IPS-15b (cell line): ENCODE data around the gene DUSP15.

ENCODE experiments used
- H3K27me3 ChIP-seq: one replicate; pipeline ENCODE4 v1.6.1; 2013; ENCODE audit warnings: low read length; ENCODE audit not compliant: control insufficient read depth, insufficient read depth
- H3K36me3 ChIP-seq: one replicate; pipeline ENCODE4 v1.6.1; 2013; ENCODE audit warnings: low read length; ENCODE audit not compliant: control insufficient read depth, insufficient read depth
- H3K4me1 ChIP-seq: one replicate; pipeline ENCODE4 v1.6.1; 2013; ENCODE audit warnings: mild to moderate bottlenecking, low read length; ENCODE audit not compliant: control insufficient read depth, insufficient read depth
- H3K4me3 ChIP-seq: one replicate; pipeline ENCODE4 v1.5.1; 2013; ENCODE audit warnings: low read depth, low read length
- H3K9ac ChIP-seq: one replicate; pipeline ENCODE4 v1.6.1; 2013; ENCODE audit warnings: low read depth, mild to moderate bottlenecking, low read length
- H3K9me3 ChIP-seq: one replicate; pipeline ENCODE4 v1.6.1; 2013; ENCODE audit warnings: mild to moderate bottlenecking, low read length; ENCODE audit not compliant: control insufficient read depth, insufficient read depth

Gene DUSP15

DNA sequence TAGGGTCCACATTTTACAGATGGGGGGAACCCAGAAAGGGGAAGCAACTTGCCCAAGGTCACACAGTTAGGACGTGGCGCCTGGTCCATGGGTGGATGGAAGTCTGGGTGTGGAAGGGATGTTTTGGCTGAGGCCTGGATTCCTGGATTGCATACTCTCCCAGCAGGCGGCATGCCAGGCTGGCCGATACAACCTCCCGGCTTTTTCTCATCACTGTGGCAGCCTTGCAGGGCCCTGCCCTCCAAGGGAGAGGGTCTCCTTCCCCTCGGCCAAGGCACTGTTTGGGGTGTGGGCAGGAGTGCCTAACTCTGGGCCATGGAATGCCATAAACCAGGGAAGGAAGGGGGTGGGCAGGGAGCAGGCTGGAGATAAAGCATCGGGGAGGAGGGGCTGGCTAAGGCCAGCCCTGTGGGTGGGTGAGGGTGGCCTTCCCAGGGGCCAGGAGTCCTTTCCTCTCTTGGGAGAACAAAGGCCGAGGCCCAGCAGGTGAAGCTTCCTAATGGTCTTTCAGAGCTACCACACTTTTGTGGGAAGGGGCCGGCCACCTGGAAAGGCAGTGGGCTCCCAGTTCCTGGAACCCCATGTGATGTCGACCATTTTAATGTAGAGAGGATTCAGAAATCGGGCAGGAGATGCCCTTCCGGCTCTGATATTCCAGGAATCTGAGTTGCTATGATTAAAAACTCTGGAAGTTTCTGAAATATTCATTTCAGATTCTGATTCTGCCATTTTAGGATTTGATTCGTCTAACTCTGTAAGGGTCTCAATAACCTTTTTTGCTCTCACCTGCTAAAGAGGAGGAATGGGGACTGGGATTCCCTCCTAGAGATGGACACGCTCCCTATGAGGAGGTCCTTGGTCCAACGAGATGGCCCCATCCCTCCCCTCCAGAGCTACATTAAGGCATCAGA, 29.2 kb downstream of the DUSP15 start:
- Histone ChIP-seq H3K9me3 (no peaks in the 10 kb centered on the region), H3K4me1 (peaks cover 7% of the 10 kb centered on the region), H3K4me3 (no peak overlapping the region), H3K36me3 (no peaks in the 10 kb centered on the region), H3K27me3 (no peaks in the 10 kb centered on the region), H3K9ac (no peak overlapping the region)

DNA sequence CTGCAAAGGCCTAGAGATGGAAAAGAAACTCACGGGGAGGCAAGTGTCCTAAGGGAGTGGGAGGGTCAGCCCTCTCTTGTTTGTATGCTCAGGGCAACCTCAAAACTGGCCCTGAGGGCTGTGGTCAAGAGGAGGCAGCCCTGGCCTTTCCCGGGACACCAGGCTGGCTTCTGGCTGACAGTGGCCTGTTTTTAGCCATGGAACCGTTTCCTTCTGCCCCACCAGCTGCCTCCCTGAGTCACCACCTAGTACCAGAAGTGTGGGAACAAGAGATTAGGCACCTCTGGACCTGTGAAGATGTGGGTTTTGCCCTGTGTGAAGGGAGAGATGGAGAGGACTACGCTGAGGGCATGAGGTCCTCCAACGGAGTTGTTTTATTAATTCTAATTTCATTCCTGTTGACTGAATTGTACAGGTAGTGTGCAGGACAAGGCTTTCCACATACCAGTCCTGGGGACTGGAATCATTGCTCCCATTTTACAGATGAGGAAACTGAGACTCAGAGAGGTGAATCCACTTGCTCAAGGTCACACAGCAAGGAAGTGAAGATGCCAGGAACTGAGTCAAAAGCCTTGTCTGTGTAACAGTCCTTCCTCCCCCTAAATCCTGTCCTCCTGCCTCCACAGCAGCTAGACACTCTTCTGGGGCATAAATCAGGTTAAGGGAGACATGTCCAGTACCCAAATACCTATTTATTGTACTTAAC, 30.4 kb downstream of the DUSP15 start:
- H3K9me3 ChIP-seq: no peaks in the 10 kb centered on the region
- H3K4me1 ChIP-seq: peaks cover 7% of the 10 kb centered on the region
- no peak overlapping the region for H3K9ac ChIP-seq
- H3K4me3 ChIP-seq: no peak overlapping the region
- H3K36me3 ChIP-seq: no peaks in the 10 kb centered on the region
- H3K27me3 ChIP-seq: no peaks in the 10 kb centered on the region

DNA sequence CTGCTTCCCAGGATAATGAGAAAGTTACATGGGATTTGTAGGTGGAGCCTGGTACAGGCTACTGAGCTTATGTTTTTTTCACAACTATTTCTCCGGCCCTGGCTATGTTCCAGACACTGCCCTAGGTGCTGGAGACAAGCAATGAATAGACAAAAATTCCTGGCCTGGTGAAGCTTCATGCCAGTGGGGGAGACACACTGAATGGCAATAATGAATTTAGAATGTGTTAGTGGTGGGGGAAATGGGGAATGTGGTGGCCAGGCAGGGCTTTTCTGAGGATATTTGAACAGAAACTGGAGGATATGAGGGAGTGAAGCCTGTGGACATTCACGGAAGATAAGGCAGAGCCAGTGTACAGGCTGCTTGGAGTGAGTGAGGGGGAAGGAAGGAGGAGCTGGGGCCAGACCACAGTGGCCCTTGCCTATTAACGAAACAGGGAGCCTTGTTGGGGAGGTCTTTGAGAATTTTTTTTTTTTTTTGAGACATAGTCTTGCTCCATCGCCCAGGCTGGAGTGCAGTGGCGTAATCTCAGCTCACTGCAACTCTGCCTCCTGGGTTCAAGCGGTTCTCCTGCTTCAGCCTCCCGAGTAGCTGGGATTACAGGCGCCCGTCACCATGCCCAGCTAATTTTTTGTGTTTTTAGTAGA, 31.6 kb downstream of the DUSP15 start:
- no peak overlapping the region for H3K4me3 ChIP-seq
- H3K9ac ChIP-seq: no peak overlapping the region
- H3K36me3 ChIP-seq: no peaks in the 10 kb centered on the region
- peaks cover 7% of the 10 kb centered on the region for H3K4me1 ChIP-seq
- H3K9me3 ChIP-seq: no peaks in the 10 kb centered on the region
- H3K27me3 ChIP-seq: no peaks in the 10 kb centered on the region

DNA sequence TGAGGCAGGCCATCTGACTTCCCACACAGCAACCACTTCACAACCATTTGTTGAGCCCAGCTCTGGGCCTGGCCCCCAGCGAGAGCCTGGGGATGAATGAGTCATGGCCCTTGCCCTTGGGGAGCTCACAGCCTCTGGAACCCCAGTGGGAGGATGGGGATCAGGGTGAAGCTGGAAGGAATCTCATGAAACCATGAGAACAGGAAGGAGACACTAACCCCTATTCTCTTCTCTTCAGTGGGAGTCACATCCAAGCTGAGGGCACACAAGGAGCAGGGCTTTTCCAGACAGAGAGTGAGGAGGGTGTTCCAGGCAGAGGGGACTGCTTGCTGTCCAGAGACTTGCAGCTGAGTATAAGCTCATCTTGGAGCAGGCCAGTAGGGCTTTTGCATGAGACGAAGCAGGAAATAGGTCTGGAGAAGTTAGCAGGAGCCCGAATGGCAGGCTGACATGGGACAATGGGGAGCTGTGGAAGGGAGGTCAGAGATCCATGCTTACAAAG, 32.4 kb downstream of the DUSP15 start:
- H3K4me3 ChIP-seq: no peak overlapping the region
- no peaks in the 10 kb centered on the region for H3K27me3 ChIP-seq
- H3K9ac ChIP-seq: no peak overlapping the region
- no peaks in the 10 kb centered on the region for H3K9me3 ChIP-seq
- H3K4me1 ChIP-seq: peaks cover 7% of the 10 kb centered on the region
- no peaks in the 10 kb centered on the region for H3K36me3 ChIP-seq

DNA sequence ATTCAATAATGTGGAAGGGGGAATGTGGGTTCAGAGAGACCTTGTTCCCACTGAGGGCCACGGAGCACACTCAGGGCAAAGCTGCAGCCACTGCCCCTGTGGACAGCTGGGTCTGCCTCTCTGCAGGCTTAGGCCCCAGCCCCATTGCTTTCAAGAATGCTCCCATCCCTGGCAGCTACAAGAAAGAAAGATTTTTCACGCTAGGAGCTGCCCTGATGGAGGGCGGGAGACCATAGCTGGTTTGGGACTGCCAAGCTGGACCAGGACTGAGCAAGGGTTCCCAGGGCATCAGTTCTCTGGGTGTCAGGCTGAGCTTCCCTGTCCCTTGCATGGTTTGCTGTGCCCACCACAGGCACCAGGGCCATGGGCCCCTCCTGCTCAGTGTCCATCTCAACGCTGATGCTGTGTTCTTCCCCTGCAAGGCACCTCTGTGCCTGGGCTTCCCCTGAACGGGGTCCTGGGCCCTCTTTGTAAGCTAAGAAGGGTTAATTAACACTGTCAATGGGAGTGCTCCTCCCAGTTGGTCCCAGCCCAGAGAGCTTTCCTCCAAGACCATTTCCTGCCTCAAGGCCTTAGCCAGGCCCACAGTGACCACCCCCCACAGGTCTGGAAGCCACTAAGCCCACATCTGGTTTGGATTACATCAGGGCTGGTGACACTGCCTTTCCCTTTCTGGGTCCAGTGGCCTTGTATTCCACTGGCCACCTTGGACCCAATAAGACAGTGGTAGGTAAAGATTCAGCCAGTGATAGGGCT, 33.3 kb downstream of the DUSP15 start:
- H3K9ac ChIP-seq: no peak overlapping the region
- H3K27me3 ChIP-seq: no peaks in the 10 kb centered on the region
- peaks cover 3% of the 10 kb centered on the region for H3K4me1 ChIP-seq
- no peak overlapping the region for H3K4me3 ChIP-seq
- H3K9me3 ChIP-seq: no peaks in the 10 kb centered on the region
- no peaks in the 10 kb centered on the region for H3K36me3 ChIP-seq

DNA sequence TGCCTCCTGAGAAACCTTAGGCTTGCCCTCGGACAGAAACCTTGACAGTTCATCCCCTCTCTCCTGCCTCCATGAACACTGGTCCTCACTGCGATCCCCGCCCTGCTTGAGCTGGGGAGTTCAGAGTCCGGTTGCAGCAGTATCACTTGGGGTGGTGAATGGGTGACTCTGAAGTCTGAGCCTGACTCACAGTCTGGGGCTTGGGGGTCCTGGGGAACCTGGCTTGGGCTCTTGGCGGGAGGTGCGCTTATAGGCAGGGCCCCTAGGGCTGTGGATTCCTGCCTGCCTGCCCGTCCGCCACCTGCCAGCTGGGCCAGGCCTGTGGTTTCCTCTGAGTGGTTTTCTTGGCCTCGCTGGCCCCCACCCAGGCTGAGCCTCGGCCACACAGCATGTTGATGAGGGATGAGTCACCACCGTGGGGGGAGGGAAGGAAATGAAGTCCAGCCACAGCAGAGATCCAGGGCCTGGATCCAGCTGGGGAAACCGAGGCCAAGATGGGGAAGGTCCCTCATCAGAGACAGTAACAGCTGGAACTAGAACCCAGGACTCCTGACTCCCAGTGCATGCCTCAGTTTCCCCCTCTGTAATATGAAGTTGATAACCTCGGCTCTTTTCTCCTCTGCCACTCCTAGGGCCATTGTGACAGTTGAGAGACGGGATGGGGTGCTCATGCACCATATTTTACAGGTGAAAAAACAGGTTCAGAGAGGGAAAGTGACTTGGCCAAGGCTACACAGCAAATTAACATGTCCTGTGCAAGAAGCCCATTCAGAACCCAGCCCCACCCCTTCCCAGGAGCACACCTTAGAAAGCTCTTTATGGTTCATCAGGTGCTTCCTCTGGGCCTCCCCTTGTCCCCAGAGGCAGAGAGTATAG, 34.1 kb downstream of the DUSP15 start:
- no peaks in the 10 kb centered on the region for H3K9me3 ChIP-seq
- peaks cover 3% of the 10 kb centered on the region for H3K4me1 ChIP-seq
- H3K36me3 ChIP-seq: no peaks in the 10 kb centered on the region
- no peak overlapping the region for H3K9ac ChIP-seq
- H3K4me3 ChIP-seq: no peak overlapping the region
- no peaks in the 10 kb centered on the region for H3K27me3 ChIP-seq

DNA sequence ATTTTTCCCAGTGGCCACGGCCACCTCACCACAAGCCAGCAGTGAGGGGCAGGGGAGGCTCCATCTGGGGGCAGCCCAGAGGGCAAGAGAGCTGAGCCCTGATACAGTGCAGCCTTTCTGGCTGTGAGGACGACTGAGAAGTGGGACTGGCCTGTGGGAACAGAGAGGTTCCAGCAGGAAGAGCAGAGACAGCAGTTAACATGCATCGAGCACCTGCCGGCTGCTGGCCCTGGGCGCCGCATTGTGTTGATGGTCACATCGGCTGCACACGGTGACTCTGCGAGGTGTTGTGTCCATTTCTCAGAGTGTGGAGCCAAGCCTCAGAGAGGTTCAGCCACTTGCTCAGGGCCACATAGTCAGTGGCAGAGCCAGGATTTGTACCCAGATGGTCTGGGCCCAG, 34.8 kb downstream of the DUSP15 start:
- H3K9me3 ChIP-seq: no peaks in the 10 kb centered on the region
- no peaks in the 10 kb centered on the region for H3K27me3 ChIP-seq
- peaks cover 3% of the 10 kb centered on the region for H3K4me1 ChIP-seq
- H3K4me3 ChIP-seq: no peak overlapping the region
- H3K9ac ChIP-seq: no peak overlapping the region
- H3K36me3 ChIP-seq: no peaks in the 10 kb centered on the region

DNA sequence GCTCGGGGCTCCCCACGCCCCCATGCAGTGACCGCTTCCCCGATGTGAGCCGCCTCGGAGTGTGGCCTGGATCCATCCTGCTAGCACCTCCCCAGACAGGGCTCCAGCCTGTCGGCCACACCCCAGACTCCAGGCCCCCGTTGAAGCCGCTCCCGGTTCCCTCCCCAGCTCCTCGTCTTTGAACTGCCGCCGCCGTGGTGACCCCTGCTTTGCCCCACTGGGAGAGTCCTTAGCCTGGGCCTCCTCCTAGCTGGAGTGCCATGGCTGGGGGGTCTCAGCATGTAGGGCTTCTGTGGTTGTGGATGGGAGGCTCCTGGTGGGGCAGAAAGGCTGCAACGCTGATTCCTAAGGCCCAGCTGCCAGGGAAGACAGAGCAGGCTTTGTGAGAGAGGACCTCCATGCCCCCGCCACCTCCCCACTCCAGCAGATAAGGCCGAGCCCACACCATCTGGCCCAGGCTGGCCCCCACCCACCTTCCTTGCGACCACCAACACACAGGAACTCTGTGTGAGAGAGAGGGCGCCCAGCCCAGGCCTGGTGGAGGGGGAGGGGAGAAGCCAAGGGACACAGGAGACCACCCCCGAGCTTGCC, 36.3 kb downstream of the DUSP15 start:
- Histone ChIP-seq H3K9me3 (no peaks in the 10 kb centered on the region), H3K4me3 (no peak overlapping the region), H3K9ac (peak overlapping the region; percentile 12), H3K4me1 (peaks cover 3% of the 10 kb centered on the region), H3K36me3 (no peaks in the 10 kb centered on the region), H3K27me3 (no peaks in the 10 kb centered on the region)

DNA sequence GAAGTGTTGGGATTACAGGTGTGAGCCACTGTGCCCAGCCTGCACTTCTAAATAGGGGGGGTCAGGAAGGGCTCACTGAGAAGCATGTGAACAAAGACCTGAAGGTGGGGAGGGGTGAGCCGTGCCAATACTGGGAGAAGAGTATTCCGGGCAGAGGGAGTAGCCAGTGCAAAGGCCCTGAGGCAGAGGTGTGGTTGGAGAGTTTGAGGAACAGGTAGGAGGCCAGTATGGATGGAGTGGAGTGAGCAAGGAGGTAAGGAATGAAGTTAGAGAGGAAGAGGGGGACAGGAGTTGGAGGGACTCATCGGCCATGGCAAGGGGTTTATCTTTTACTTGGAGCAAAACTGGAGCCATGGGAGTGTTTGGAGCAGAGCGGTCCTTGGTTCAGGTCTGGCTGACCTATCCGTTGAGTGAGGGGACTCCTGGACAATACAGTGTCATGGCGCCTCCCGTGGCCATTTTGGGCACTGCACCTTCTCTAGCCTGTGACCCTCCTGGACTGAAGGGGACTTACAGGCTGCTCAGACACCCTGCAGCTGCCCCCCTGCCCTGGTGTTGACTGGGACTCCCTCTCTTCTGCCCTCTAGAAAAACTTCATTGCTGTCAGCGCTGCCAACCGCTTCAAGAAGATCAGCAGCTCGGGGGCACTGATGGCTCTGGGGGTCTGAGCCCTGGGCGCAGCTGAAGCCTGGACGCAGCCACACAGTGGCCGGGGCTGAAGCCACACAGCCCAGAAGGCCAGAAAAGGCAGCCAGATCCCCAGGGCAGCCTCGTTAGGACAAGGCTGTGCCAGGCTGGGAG, 37.0 kb downstream of the DUSP15 start:
- Histone ChIP-seq H3K9ac (peak overlapping the region; percentile 12), H3K36me3 (no peaks in the 10 kb centered on the region), H3K9me3 (no peaks in the 10 kb centered on the region), H3K4me1 (peaks cover 3% of the 10 kb centered on the region), H3K27me3 (no peaks in the 10 kb centered on the region), H3K4me3 (no peak overlapping the region)

DNA sequence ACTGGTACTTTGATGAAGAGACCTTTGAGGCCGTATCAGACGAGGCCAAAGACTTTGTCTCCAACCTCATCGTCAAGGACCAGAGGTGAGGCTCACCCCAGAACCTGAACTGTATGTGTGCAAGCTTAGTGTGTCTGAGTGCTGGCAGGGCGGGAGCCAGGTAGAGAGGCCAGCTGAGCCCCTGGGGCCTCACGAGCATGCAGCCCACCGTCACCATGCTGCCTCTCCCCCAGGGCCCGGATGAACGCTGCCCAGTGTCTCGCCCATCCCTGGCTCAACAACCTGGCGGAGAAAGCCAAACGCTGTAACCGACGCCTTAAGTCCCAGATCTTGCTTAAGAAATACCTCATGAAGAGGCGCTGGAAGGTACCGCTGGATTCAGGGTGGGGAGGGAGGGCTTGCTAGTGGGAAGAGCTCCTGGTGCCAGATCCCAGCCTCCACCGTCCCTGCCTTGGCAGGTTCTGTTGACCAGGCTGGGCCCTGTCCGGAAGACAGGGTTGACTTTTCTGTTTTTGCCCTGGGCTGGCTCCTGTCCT, 38.5 kb downstream of the DUSP15 start:
- no peaks in the 10 kb centered on the region for H3K27me3 ChIP-seq
- H3K36me3 ChIP-seq: no peaks in the 10 kb centered on the region
- no peak overlapping the region for H3K4me3 ChIP-seq
- no peaks in the 10 kb centered on the region for H3K9me3 ChIP-seq
- H3K4me1 ChIP-seq: peaks cover 3% of the 10 kb centered on the region
- no peak overlapping the region for H3K9ac ChIP-seq
